SK-N-SH (cell line): ENCODE data around the gene MAML3. TPM values are rescaled to one million over a fixed set of nuclear protein-coding genes. Genes with fewer than 3 reads are reported as not detected.

Experiments
- CTCF ChIA-PET: fragments of 300-600, 350-600 bp; formaldehyde crosslinking; extraction: SDS; loops from one replicate; lab custom pipeline; 2021; lab: Yijun Ruan, JAX
- POLR2A ChIA-PET: fragments of 350-600 bp; sonication (Branson Sonifier 250); formaldehyde crosslinking; extraction: SDS; loops from one replicate; lab custom pipeline; 2020; ENCODE audit warnings: antibody characterized with exemption, inconsistent platforms; lab: Yijun Ruan, JAX
- DNase-seq: peaks from one replicate; pipeline ENCODE4 v3.0.0; 2012
- H2AFZ ChIP-seq: fragments of 200-600 bp; sonication (generic); 2 replicates; pipeline ENCODE4 v1.8.1; 2016; ENCODE audit warnings: antibody characterized with exemption, mild to moderate bottlenecking, low read depth
- H3F3A ChIP-seq: fragments of 200-600 bp; sonication (generic); replicated peaks from 2 replicates; pipeline ENCODE3; 2016; ENCODE audit warnings: antibody characterized with exemption, mild to moderate bottlenecking; ENCODE audit not compliant: insufficient read depth
- H3K27ac ChIP-seq, 2 experiments: fragments of 200-500 bp in 1 of 2; fragments of 200-600 bp in 1 of 2; sonication (Bioruptor generic) in 1 of 2; sonication (generic), shearing (Covaris generic) in 1 of 2; 2 replicates each; pipeline versions ENCODE4 v1.5.1 to v1.6.1; 2014 to 2016; ENCODE audit warnings: low read depth in 2 of 2, inconsistent platforms in 1 of 2, low read length in 1 of 2, mild to moderate bottlenecking in 1 of 2, mixed read lengths in 1 of 2
- H3K27me3 ChIP-seq: fragments of 200-600 bp; sonication (generic), shearing (Covaris generic); 2 replicates; pipeline ENCODE4 v1.6.1; 2016; ENCODE audit warnings: mixed run types; ENCODE audit not compliant: insufficient read depth
- H3K36me3 ChIP-seq, 2 experiments: fragments of 200-500 bp in 1 of 2; fragments of 200-600 bp in 1 of 2; sonication (Bioruptor generic) in 1 of 2; sonication (generic) in 1 of 2; replicated peaks in 1 of 2; 2 replicates each; pipeline versions ENCODE3 to v1.5.1; 2014 to 2016; ENCODE audit warnings: low read length in 1 of 2, mild to moderate bottlenecking in 1 of 2; ENCODE audit not compliant: insufficient read depth in 2 of 2, control insufficient read depth in 1 of 2
- H3K4me1 ChIP-seq, 2 experiments: fragments of 200-500 bp in 1 of 2; fragments of 200-600 bp in 1 of 2; sonication (Bioruptor generic) in 1 of 2; sonication (generic), shearing (Covaris generic) in 1 of 2; 2 replicates each; pipeline versions ENCODE4 v1.5.1 to v1.6.1; 2014 to 2016; ENCODE audit warnings: low read depth in 1 of 2, low read length in 1 of 2, mixed run types in 1 of 2; ENCODE audit not compliant: insufficient read depth in 2 of 2, control insufficient read depth in 1 of 2
- H3K4me2 ChIP-seq: fragments of 200-600 bp; sonication (generic), shearing (Covaris generic); 2 replicates; pipeline ENCODE4 v1.6.1; 2017; ENCODE audit warnings: mixed run types
- H3K4me3 ChIP-seq, 2 experiments: fragments of 200-500 bp in 1 of 2; fragments of 200-600 bp in 1 of 2; sonication (Bioruptor generic) in 1 of 2; sonication (generic), shearing (Covaris generic) in 1 of 2; 2 replicates each; pipeline versions ENCODE4 v1.5.1 to v1.8.1; 2014 to 2016; ENCODE audit warnings: low read depth in 2 of 2, inconsistent platforms in 1 of 2, low read length in 1 of 2, mild to moderate bottlenecking in 1 of 2, mixed read lengths in 1 of 2, moderate library complexity in 1 of 2
- H3K79me2 ChIP-seq: fragments of 200-600 bp; sonication (generic); 2 replicates; pipeline ENCODE4 v1.8.1; 2017; ENCODE audit warnings: mild to moderate bottlenecking; ENCODE audit not compliant: insufficient read depth
- H3K9ac ChIP-seq: fragments of 200-600 bp; sonication (generic); 2 replicates; pipeline ENCODE4 v1.6.1; 2017; ENCODE audit warnings: mixed run types
- H3K9me2 ChIP-seq: fragments of 200-600 bp; sonication (generic); 2 replicates; pipeline ENCODE4 v1.6.1; 2017; ENCODE audit warnings: mixed run types
- H3K9me3 ChIP-seq: fragments of 200-600 bp; sonication (generic); 2 replicates; pipeline ENCODE4 v1.6.1; 2017; ENCODE audit warnings: mixed run types, mild to moderate bottlenecking, moderate library complexity
- H4K20me1 ChIP-seq: fragments of 200-600 bp; sonication (generic); 2 replicates; pipeline ENCODE4 v1.6.1; 2017; ENCODE audit warnings: mild to moderate bottlenecking, mixed run types; ENCODE audit not compliant: insufficient read depth
- EZH2phosphoT487 ChIP-seq: fragments of 200-600 bp; sonication (generic); IDR thresholded peaks from 2 replicates; pipeline ENCODE4 v1.6.1; 2017; ENCODE audit warnings: low read depth, mixed run types, mild to moderate bottlenecking, antibody characterized with exemption, moderate library complexity, borderline replicate concordance
- MEF2A ChIP-seq: IDR thresholded peaks from 2 replicates; pipeline ENCODE4 v1.4.0; 2012; ENCODE audit warnings: low read depth, borderline replicate concordance
- POLR2AphosphoS5 ChIP-seq: IDR thresholded peaks from 2 replicates; pipeline ENCODE4 v1.6.1; 2012; ENCODE audit warnings: low read depth, low read length
- REST ChIP-seq: IDR thresholded peaks from 2 replicates; pipeline ENCODE4 v1.6.1; 2012; ENCODE audit warnings: mild to moderate bottlenecking, low read depth, low read length, moderate library complexity
- RXRA ChIP-seq: IDR thresholded peaks from 2 replicates; pipeline ENCODE4 v1.4.0; 2012; ENCODE audit warnings: low read depth, mild to moderate bottlenecking, borderline replicate concordance
- SIN3A ChIP-seq: IDR thresholded peaks from 2 replicates; pipeline ENCODE4 v1.6.1; 2012; ENCODE audit warnings: low read depth, mild to moderate bottlenecking, low read length, moderate library complexity, borderline replicate concordance
- USF2 ChIP-seq: fragments of 150-350 bp; IDR thresholded peaks from 2 replicates; pipeline ENCODE4 v1.6.1; 2017; ENCODE audit warnings: antibody characterized with exemption, low read length, low read depth, borderline replicate concordance
- ZBTB33 ChIP-seq: IDR thresholded peaks from 2 replicates; pipeline ENCODE4 v1.4.0; 2012; ENCODE audit warnings: low read depth, borderline replicate concordance
- WGBS: methylation state at CpG from one replicate; pipeline ENCODE4 v1.1.6; 2017; ENCODE audit warnings: low lambda C conversion rate; 5-methylcytosine and 5-hydroxymethylcytosine counted together
- polyA plus RNA-seq, 3 experiments: library from polyadenylated mRNA; depleted of rRNA; stranded (reverse); fragments of >200 nt; gene quantifications; 2 replicates each; pipeline ENCODE4 v1.2.3, GENCODE V29; 2012

Gene MAML3
- polyA plus RNA-seq, 1 of the 3 experiments (the other 2 are of a cell fraction) = 5.3 TPM

GRCh38 chr4:140186082-140186438, 32.1 kb upstream of the MAML3 start:
- Histone ChIP-seq H3K9ac (no peak overlapping the region), H2AFZ (no peak overlapping the region), H3K9me2 (no peaks in the 10 kb centered on the region), H3K36me3 (no peaks in the 10 kb centered on the region), H3K4me2 (peak overlapping the region; percentile 52; the same call in 1 of the 2 replicates), H3K27me3 (no peaks in the 10 kb centered on the region), H3F3A (peaks cover 6% of the 10 kb centered on the region), H4K20me1 (no peaks in the 10 kb centered on the region), H3K27ac (peak overlapping the region; percentile 17 to 68; a peak in 3 of 4 replicates), H3K4me1 (peaks cover 27 to 32% of the 10 kb centered on the region in 2 experiments), H3K79me2 (no peaks in the 10 kb centered on the region)
- ChIA-PET CTCF (interaction anchor here (1.3 to 1.6 kb wide), 2 partner anchors 9 to 40 kb away, joined by 3 to 4 read pairs; no protein-coding TSS in a partner anchor), POLR2A (interaction anchor here (1.2 to 1.3 kb wide), 2 partner anchors 33 to 45 kb away, joined by 3 to 6 read pairs; partner anchors contain the start of gene MAML3)
- DNase-seq = no peak
- 89% methylated on average over 8 of the region's 8 CpGs for WGBS
- TF ChIP-seq POLR2AphosphoS5 = no peak
- TF ChIP-seq USF2 = no peak
- TF ChIP-seq REST = no peak
- TF ChIP-seq MEF2A = no peak
- TF ChIP-seq RXRA = no peak
- TF ChIP-seq SIN3A = no peak
- no peak for TF ChIP-seq EZH2phosphoT487
- TF ChIP-seq ZBTB33 = no peak
- TF ChIP-seq, all 33 proteins: peak for 0
- no peak overlapping the region for H3K4me3 ChIP-seq
- H3K9me3 ChIP-seq = no peaks in the 10 kb centered on the region
